Activated T-helper 9 cell treated with anti-CD3 and anti-CD28 coated beads, Interleukin-2, amount 50 U/mL, for 16 hours (primary cell): ENCODE data around the gene NCAPH2.
A peak's percentile ranks its signal among the peaks of the same experiment; 100 is the strongest.
"Not testable (repeated sequence)": the region's sequence is repeated elsewhere in the genome, so short reads cannot be mapped to it uniquely, and the experiment has no call there.

Experiments used
- DNase-seq: peaks from one replicate; pipeline ENCODE4 v3.0.0-alpha.2; 2020; ENCODE audit warnings: low read depth

The NCAPH2 gene

DNA sequence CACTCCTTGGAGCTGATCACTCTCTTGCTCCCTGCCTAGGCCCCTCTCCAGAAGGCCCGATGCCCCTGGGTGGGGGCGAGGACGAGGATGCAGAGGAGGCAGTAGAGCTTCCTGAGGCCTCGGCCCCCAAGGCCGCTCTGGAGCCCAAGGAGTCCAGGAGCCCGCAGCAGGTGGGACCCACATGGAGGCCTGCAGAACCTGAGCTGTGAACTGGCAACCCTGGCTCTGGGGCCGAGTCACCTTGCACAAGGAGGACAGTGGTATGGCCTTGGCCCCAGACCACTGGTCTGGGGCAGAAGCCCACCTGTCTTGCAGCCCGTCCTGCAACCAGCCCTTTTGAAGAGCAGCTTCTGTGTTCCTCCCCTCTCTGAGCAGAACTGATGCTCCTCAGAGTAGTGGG lies 11.1 kb downstream of the NCAPH2 start:
- DNase-seq = no peak

DNA sequence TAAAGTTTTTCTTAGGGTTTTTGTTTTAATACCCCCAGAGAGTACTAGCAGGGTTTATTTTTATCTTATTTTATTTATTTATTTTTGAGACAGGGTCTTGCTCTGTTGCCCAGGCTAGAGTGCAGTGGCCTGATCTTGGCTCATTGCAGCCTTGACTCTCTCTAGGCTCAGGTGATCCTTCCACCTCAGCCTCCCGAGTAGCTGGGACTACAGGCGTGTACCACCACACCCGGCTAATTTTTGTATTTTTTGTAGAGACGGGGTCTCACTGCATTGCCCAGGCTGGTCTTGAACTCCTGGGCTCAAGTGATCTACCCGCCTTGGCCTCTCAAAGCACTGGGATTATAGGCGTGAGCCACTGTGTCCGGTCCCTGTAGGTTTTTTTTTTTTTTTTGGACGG lies 12.2 kb downstream of the NCAPH2 start:
- DNase-seq = not testable (repeated sequence)

DNA sequence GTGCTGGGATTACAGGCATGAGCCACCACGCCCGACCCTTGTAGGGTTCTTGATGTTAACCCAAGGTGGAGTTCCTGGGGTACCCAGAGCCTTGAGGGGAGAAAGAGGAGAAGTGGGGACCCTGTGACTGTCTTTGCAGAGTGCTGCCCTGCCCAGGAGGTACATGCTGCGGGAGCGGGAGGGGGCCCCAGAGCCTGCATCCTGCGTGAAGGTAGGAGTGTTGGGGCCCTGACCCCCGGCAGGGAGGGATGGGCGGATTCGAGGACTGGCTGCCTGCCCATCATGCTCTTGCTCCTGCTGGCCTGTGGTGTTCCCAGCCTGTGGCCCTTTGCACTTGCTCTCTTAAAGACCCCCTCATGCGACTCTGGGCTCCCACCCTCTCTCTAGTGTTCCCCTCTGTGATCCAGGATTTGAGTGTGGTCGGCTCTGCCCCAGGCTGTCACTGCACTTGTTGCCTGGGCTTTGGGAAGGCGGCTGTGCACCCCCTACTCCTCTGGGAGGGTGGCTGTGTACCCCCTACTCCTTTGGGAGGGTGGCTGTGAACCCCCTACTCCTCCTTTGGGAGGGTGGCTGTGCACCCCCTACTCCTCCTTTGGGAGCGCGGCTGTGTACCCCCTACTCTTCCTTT lies 12.9 kb downstream of the NCAPH2 start:
- no peak for DNase-seq

DNA sequence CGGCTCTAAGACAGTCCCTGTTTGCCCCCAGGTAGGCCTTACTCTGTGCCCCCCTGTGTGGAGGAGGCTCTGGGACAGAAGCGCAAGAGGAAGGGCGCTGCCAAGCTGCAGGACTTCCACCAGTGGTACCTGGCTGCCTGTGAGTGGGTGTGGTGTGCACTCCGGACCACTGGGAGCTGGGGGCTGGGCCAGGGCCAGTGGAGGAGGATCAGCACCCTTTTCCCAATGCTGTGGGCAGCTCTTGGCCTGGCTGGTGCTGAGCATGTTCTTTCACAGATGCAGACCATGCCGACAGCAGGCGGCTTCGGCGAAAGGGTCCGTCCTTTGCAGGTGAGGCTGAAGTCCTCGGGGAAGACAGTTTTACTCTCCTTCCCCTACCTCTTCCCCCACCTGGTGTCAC lies 13.7 kb downstream of the NCAPH2 start:
- DNase-seq = no peak

DNA sequence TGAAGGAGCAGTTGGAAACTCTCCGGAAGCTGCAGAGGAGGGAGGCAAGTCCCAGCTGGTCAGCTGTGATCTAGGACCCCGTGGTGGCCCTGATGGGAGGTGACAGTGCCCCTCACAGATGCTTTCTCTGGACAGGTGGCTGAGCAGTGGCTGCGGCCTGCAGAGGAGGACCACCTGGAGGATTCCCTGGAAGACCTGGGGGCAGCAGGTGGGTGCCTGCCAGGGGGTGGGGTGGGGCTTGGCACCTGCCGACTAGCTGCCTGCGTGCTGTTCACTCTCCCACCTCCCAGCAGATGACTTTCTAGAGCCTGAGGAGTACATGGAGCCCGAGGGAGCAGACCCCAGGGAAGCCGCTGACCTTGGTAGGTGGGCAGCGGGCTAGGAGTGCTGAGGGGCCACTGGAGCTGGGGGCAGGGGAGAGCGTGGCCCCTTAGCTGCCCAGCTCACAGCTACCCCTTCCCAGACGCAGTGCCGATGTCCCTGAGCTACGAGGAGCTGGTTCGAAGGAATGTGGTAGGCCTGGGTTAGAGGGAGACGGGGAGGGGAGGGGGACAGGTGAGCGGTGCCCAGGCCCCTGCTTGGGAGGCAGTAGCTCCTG lies 14.3 kb downstream of the NCAPH2 start:
- no peak for DNase-seq

DNA sequence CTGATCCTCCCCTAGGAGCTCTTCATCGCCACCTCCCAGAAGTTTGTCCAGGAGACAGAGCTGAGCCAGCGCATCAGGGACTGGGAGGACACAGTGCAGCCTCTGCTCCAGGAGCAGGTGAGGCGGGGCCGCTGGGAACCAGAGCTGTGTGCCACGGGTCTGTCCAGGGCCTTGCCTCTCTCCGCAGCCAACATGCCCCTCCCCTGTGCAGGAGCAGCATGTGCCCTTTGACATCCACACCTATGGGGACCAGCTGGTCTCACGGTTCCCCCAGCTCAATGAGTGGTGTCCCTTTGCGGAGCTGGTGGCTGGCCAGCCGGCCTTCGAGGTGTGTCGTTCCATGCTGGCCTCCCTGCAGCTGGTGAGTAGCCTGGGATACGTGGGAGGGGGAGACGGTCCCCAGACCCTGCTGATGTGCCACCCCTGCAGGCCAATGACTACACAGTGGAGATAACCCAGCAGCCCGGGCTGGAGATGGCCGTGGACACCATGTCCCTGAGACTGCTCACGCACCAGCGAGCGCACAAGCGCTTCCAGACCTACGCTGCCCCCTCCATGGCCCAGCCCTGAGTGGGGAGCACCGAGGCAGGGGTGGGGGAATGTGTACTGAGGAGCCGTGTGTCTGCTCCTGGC lies 14.9 kb downstream of the NCAPH2 start:
- DNase-seq = no peak

DNA sequence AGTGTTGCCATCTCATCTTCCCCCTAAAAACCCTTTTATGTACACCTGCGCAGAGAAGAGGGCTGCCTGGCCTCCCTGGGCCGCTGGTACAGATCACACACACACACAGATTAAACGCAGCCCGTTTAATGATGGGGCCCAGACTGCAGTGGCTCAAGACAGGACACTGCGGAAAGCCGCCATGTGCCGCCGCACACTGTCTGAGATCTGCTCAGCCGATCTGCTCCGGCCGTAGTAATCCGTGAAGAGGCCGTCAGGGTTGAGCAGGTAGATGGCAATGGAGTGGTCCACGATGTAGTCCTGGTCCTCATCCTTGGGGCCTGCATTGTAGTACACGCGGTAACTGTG lies 15.4 kb downstream of the NCAPH2 start:
- no peak for DNase-seq

DNA sequence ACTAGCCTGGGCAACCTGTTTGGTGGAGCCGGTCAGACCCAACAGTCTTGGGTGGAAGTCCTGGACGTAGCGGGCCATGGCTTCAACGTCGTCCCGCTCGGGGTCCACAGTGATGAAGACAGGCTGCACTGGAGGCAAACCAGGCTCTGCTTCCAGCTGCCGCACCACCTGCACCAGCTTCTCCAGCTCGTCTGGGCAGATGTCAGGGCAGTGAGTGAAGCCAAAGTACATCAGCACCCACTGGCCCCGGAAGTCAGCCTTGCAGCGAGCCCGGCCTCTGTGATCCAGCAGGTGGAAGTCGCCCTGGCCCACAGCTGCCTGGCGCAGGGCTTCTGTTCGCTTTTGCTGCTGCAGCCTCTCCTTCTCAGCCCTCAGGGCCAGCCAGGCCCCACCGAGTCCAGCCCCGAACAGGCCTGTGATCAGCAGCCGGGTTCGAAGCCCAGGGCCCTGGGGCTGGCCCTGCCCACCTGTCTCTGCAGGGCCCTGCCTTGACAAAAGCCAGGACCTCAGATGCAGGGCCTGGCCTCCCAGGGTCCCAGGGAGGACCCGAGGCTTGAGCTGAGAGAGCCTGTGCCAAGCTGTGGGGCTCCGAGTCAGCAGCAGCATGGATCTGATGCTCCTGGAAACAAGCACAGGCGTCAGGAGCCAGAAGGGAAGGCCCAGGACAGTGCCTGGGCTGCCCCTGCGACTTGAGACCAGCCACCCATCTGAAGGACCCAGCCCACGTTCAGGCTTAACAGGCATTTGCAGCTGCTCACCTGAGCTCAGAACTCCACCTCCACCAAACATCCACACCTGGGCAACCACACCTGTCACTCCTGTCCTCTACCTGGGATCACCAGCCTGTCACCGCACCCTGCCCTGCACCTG lies 16.0 kb downstream of the NCAPH2 start:
- DNase-seq = no peak

DNA sequence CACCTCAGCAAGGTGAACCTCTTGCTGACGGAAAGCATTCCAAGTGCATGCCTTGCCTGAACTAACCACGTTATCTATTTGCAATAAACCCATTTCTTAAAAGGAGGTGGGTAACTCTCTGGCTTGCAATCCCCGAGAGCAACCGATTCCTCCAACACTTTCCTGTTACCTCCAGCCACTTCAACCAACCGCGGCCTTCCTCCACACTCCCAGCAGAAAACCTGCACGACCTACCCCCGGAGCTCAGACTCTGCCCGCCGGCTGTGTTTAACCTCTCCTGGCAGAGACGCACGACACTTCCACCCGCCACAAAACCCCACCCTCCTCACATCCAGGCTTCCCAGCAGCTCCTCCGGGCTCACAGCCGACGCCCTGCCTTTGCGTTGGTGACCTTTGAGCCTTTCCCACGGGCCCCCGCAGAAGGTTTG lies 16.7 kb downstream of the NCAPH2 start:
- DNase-seq = no peak

DNA sequence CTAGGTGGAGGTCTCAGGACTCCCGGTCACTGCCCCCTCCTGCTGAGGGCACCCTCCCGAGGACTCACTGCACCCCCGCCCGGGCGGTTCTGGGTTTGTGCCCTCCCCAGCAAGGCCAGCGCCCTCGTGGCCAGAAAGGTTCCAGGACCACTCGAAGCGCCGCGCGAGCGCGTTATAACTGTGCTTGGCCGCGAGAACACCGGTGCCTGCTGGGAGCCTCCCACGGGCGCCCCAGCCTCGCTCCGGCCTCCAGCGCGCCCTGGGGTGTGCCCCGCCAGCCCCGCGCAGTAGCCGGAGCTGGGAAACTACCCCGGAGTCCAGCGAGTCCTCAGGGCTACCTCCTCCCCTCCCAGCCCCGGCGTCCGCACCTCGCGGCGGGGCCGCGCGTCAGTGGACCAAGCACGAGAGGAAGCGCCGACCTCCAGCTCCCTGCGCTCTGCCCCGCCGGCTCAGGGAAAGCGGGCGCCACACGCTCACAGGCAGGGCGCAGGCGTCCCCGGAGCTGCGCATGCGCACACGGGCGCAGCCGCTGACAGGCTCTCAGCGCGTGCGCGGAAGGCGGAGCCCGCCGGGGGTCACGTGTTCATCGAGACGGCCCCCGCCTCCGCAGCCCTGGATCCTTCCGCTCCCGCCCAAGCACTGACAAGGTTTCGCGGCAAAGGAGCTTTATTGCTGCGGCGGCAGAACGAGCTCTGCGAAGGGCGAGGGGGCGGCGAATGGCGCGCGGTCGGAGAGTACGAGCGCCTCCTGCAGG lies 17.3 kb downstream of the NCAPH2 start, which contains the start of gene SCO2:
TSS of gene SCO2 (minus strand) at position 495 of the 754 bp plus-strand sequence. CDS start 1,187 bp downstream, outside the sequence.
- DNase-seq = peak; percentile 98

DNA sequence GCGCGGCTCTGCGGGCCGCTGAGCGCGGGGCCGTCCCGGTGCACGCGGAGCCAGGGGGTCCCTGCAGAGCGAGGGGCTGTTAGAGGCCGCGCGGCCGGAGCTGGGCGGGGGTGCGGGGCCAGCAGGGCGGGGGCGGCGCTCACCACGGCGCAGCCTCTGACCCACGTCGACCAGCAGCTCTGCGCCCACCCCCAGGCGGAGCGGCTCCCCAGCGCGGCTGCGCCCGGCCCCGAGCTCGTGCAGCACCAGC lies 17.8 kb downstream of the NCAPH2 start:
- DNase-seq = no peak

DNA sequence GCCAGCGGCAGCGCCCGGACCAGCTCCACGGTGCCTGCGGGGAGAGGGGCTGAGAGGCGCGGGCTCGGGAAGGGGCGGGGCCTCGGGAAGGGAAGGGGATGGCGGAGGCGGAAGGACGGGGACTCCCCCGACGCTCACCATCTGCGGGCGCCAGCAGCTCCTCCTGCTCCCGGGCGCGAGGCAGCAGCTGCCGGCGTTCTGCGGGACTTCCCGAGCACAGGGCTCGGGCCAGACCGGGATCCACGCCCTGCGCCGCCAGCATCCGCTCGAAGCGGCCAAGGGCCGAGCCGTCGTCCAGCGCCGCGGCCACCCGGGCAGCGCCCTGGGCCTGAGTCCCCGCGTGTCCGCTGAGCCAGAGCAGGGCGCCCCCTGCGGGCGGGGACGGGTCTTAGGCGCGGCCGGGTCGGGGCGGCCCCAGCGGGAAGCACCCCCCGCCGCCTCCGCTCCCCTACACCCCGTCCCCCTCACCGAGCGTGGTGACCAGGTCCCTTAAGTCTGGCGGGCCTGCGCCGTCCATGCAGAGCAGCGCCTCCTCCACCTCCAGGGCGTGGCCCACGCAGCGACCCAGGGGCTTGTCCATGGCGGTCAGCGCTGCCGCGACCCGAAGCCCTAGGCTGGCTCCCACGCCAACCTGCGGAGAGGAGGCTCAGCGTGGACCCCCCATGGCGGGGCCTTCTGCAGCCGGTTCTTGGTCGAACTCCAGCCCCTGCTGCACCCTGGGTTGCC lies 18.2 kb downstream of the NCAPH2 start:
- peak; percentile 75 for DNase-seq

DNA sequence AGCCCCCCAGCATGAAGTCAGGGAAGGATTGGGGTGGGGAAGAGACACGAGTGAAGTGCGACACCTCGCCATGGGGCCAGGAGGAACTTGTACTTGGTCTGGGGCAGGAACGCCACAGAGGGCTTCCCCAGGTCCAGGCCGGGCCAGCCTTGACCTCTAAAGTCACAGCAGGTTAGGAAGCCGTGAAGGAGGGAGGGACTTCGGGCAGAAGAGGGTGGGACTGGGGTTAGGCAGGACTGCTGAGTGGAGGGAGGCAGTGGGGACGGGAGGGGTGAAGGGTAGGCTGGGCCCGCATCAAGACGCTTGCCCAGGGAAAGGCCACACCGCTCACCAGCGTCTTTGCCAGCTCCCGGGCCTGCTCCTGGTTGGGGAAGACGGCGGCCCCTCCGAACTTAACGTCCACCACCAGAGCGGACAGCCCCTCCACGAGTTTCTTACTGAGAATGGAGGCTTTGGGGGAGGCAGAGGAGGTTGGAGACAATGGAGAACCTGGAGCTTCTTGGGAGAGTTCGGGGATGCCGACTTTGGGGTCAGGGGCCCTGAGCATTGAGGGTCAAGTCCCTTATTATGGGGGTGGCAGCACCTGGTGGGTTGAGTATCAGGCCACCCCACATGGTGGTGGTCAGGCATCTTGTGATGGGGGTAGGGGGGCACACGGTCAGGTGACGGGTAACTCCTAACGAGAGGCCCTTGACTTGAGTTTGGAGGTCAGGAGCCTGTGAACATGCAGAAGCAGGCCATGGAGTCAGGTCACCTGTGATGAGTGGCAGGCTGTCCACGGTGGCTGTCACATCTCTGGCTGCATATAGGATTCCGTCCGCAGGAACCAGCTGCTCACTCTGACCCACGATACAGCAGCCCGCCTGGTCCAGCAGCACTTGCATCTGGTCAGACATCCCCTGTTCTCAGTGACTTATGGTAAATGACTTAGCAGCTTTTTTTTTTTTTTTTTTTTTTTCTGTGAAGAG lies 19.1 kb downstream of the NCAPH2 start:
- DNase-seq = no peak

DNA sequence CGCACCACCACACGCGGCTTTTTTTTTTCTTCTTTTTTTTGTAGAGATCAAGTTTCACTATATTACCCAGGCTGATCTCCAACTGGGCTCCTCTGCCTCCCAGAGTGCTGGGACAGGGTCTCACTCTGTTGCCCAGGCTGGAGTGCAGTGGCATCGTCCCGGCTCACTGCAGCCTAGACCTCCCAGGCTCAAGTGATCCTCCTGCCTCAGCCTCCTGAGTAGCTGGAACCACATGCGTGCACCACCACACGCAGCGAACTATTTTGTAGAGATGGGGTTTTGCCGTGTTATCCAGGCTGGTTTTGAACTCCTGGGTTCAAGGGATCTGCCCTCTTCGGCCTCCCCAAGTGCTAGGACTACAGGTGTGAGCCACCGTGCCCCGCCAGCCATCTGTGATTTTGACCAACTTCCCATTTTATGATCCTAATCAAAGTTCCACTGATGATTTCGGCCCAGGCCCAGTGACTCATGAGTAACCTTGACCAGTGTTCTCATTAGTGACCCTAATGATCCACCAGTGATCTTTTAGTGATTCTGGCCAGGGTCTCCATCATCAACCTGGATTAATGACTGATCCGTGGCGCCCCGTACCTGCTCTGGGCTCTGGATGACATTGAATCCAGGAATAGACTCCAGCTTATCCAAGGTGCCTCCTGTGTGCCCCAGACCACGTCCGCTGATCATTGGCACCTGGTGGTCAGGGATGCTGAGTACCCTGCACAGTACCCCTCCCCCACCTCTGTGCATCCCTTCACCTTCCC lies 20.1 kb downstream of the NCAPH2 start:
- no peak for DNase-seq

DNA sequence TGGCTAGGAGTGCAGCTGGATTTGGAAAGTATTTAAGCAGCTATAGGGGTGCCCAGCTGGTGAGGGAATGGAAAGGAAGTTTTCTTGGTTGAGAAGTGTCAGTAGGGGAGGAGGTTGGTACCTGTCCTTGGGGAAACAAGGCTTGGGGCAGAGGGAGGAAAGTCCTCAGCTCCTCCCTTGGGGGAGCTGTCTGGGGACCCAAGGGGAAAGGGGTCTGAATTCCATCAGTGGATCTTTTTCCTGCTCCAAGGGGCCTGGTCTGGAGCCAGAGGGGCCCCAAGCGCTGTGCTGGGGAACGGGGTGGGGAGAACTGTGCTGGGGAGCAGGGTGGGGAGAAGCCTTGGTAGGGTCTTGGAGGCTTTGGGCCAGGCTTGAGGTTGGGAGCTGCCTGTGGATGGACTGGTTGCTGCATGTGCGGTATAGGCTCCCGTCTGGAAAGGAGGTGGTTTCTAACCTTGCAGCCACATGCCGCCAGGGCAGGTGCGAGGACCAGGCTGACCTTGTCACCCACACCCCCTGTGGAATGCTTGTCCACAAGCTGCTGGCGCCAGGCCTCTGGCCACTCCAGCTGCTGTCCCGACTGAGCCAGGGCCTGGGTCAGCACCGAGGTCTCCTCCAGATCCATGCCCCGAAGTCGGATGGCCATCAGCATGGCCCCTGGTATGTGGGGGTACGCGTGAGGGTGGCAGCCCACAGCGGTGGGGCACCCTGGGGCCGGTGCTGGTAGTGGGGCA lies 20.8 kb downstream of the NCAPH2 start:
- no peak for DNase-seq

DNA sequence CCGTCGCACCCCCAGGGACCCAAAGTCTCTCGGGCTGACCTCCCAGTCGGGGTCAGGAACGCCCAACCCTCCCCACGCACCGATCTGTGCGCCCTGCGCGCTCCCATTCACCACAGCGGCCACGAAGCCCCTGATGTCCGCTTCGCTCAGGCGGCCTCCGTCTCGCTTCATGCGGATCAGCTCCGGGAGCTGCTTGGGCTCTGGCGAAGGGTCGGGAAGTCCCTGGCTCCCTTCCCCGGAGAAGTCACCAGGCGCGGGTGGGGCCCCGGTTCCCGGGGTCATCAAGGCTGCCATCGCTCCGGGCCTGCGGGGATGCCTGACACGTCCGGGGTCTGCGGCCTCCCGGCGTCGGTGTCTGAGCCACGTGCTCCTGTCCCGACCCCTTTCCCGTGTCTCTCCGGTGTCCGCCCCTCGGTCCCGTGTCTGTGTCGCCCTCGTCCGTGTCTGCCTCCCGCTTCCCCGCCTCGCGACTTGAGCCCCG lies 21.4 kb downstream of the NCAPH2 start:
- no peak for DNase-seq

DNA sequence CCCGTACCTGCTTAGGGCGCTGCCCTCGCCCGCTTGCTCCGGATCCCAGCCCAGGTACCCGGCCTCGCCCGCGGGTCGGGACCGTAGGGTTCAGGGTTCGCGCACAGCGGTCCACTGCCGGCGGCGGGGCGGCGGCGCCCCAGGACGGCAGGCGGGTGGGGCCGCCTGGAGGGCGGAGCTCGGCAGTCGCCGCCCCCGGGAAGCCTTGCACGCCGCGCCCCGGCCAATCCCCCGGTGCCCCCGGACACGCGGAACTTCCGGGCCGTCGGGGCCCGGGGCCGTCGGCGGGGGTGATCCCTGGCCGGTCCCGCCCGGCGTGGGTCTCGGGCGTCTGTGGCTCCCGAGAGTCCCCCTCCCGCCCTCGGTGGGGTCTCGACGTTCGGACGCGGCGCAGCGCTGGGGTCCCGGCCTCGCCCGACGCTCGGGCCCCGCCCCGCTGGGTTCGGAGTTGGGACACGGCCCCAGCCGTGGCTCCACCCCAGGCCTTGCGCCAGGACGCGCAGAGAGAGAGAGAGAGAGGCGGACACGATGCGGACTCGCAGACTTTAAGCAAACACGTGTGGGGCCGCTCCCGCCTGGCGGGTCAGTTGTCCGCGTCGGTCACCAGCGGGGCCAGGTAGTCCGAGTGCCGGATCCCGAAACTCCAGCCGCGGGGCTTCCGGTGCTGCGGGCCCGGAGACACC lies 22.0 kb downstream of the NCAPH2 start, which contains the start of gene TYMP:
TSS of gene TYMP (minus strand) at position 116 of the 683 bp plus-strand sequence. CDS start 303 bp downstream, outside the sequence.
- peak; percentile 65 for DNase-seq

DNA sequence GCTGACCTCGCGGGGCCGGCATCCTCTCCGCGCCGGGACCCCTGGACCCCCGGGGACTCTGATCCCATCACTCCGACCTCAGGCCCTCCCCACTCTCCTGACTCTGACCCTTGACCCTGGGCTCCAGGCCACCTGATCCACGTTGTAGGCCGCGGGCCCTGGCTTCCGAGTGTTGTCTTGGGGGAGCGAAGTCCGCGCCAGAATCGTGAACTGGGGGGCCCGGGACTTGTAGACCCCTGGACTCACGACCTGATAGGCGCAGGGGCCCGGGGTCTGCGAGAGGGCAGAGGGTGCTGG lies 22.5 kb downstream of the NCAPH2 start:
- DNase-seq = no peak
